Measurements from ENCODE around the gene TUT1.
"Not testable (repeated sequence)": the region's sequence is repeated elsewhere in the genome, so short reads cannot be mapped to it uniquely, and the experiment has no call there.

TUT1 gene

GRCh38 chr11:62579252-62579651 lies 12.1 kb downstream of the TUT1 start:
- H3K4me3 ChIP-seq (ENCODE audit: low read length), result no peak overlapping the region
- H3K9me3 ChIP-seq (ENCODE audit: low read length), result no peaks in the 10 kb centered on the region
- no peaks in the 10 kb centered on the region for H3K27me3 ChIP-seq (ENCODE audit: insufficient read depth, low read length)
- H3K4me1 ChIP-seq (ENCODE audit: insufficient read depth, low read length), result peaks cover 15% of the 10 kb centered on the region
- no peak overlapping the region for H2AFZ ChIP-seq (ENCODE audit: low read depth, low read length)
- H3K36me3 ChIP-seq (ENCODE audit: insufficient read depth, low read length), result peaks cover 52% of the 10 kb centered on the region

GRCh38 chr11:62578541-62578940 lies 12.8 kb downstream of the TUT1 start:
- Histone ChIP-seq H3K4me3 (ENCODE audit: low read length) (no peak overlapping the region), H3K9me3 (ENCODE audit: low read length) (no peaks in the 10 kb centered on the region), H3K36me3 (ENCODE audit: insufficient read depth, low read length) (peaks cover 46% of the 10 kb centered on the region), H3K27me3 (ENCODE audit: insufficient read depth, low read length) (no peaks in the 10 kb centered on the region), H3K4me1 (ENCODE audit: insufficient read depth, low read length) (peaks cover 17% of the 10 kb centered on the region), H2AFZ (ENCODE audit: low read depth, low read length) (no peak overlapping the region)

- peaks cover 40% of the 10 kb centered on the region for H3K36me3 ChIP-seq (ENCODE audit: insufficient read depth, low read length)
Observed at GRCh38 chr11:62577046-62577714, 14.1 kb downstream of the TUT1 start.

GRCh38 chr11:62575837-62576236 lies 15.5 kb downstream of the TUT1 start:
- H2AFZ ChIP-seq (ENCODE audit: low read depth, low read length), result no peak overlapping the region
- H3K9me3 ChIP-seq (ENCODE audit: low read length), result no peaks in the 10 kb centered on the region
- H3K27me3 ChIP-seq (ENCODE audit: insufficient read depth, low read length), result no peaks in the 10 kb centered on the region
- peaks cover 29% of the 10 kb centered on the region for H3K4me1 ChIP-seq (ENCODE audit: insufficient read depth, low read length)
- no peak overlapping the region for H3K4me3 ChIP-seq (ENCODE audit: low read length)
- peaks cover 45% of the 10 kb centered on the region for H3K36me3 ChIP-seq (ENCODE audit: insufficient read depth, low read length)

More at GRCh38 chr11:62577046-62577714, 14.1 kb downstream of the TUT1 start:
- no peaks in the 10 kb centered on the region for H3K27me3 ChIP-seq (ENCODE audit: insufficient read depth, low read length)
- H3K4me1 ChIP-seq (ENCODE audit: insufficient read depth, low read length), result peaks cover 24% of the 10 kb centered on the region
- no peak overlapping the region for H2AFZ ChIP-seq (ENCODE audit: low read depth, low read length)
- no peaks in the 10 kb centered on the region for H3K9me3 ChIP-seq (ENCODE audit: low read length)
- H3K4me3 ChIP-seq (ENCODE audit: low read length), result no peak overlapping the region

GRCh38 chr11:62575156-62575555 lies 16.2 kb downstream of the TUT1 start:
- no peaks in the 10 kb centered on the region for H3K27me3 ChIP-seq (ENCODE audit: insufficient read depth, low read length)
- no peaks in the 10 kb centered on the region for H3K9me3 ChIP-seq (ENCODE audit: low read length)
- peaks cover 29% of the 10 kb centered on the region for H3K4me1 ChIP-seq (ENCODE audit: insufficient read depth, low read length)
- H2AFZ ChIP-seq (ENCODE audit: low read depth, low read length), result no peak overlapping the region
- no peak overlapping the region for H3K4me3 ChIP-seq (ENCODE audit: low read length)
- H3K36me3 ChIP-seq (ENCODE audit: insufficient read depth, low read length), result peaks cover 51% of the 10 kb centered on the region

GRCh38 chr11:62574363-62575071 lies 16.8 kb downstream of the TUT1 start:
- Histone ChIP-seq H3K4me3 (ENCODE audit: low read length) (peak overlapping the region; percentile 89), H3K27me3 (ENCODE audit: insufficient read depth, low read length) (no peaks in the 10 kb centered on the region), H3K36me3 (ENCODE audit: insufficient read depth, low read length) (peaks cover 54% of the 10 kb centered on the region), H3K4me1 (ENCODE audit: insufficient read depth, low read length) (peaks cover 29% of the 10 kb centered on the region), H2AFZ (ENCODE audit: low read depth, low read length) (peak overlapping the region; percentile 13), H3K9me3 (ENCODE audit: low read length) (no peaks in the 10 kb centered on the region)

GRCh38 chr11:62573592-62574362 lies 17.5 kb downstream of the TUT1 start, which contains the start of gene EEF1G:
Gene EEF1G, minus strand, starts transcription at chr11:62573891. Its CDS starts 49 bp downstream, at chr11:62573842.
- Histone ChIP-seq H3K9me3 (ENCODE audit: low read length) (no peaks in the 10 kb centered on the region), H3K4me3 (ENCODE audit: low read length) (peak within 1 kb of the TSS; percentile 89), H3K36me3 (ENCODE audit: insufficient read depth, low read length) (peaks cover 52% of the 10 kb centered on the region), H2AFZ (ENCODE audit: low read depth, low read length) (peak within 1 kb of the TSS; percentile 15), H3K27me3 (ENCODE audit: insufficient read depth, low read length) (no peaks in the 10 kb centered on the region), H3K4me1 (ENCODE audit: insufficient read depth, low read length) (peaks cover 29% of the 10 kb centered on the region)

GRCh38 chr11:62573006-62573591 lies 18.2 kb downstream of the TUT1 start:
- Histone ChIP-seq H2AFZ (ENCODE audit: low read depth, low read length) (peak overlapping the region; percentile 15), H3K9me3 (ENCODE audit: low read length) (no peaks in the 10 kb centered on the region), H3K27me3 (ENCODE audit: insufficient read depth, low read length) (no peaks in the 10 kb centered on the region), H3K4me3 (ENCODE audit: low read length) (peak overlapping the region; percentile 89), H3K36me3 (ENCODE audit: insufficient read depth, low read length) (peaks cover 54% of the 10 kb centered on the region), H3K4me1 (ENCODE audit: insufficient read depth, low read length) (peaks cover 29% of the 10 kb centered on the region)

- Histone ChIP-seq H3K4me1 (ENCODE audit: insufficient read depth, low read length) (peaks cover 29% of the 10 kb centered on the region), H3K9me3 (ENCODE audit: low read length) (no peaks in the 10 kb centered on the region), H3K36me3 (ENCODE audit: insufficient read depth, low read length) (peaks cover 56% of the 10 kb centered on the region), H2AFZ (ENCODE audit: low read depth, low read length) (no peak overlapping the region), H3K4me3 (ENCODE audit: low read length) (peak overlapping the region; percentile 89), H3K27me3 (ENCODE audit: insufficient read depth, low read length) (no peaks in the 10 kb centered on the region)
Observed at GRCh38 chr11:62572431-62572830, 18.9 kb downstream of the TUT1 start.

GRCh38 chr11:62571493-62571892 lies 19.8 kb downstream of the TUT1 start:
- not testable (repeated sequence) for H3K4me3 ChIP-seq (ENCODE audit: low read length); H3K9me3 ChIP-seq (ENCODE audit: low read length); H3K27me3 ChIP-seq (ENCODE audit: insufficient read depth, low read length); H2AFZ ChIP-seq (ENCODE audit: low read depth, low read length)
- H3K36me3 ChIP-seq (ENCODE audit: insufficient read depth, low read length), result peaks cover 57% of the 10 kb centered on the region
- H3K4me1 ChIP-seq (ENCODE audit: insufficient read depth, low read length), result peaks cover 29% of the 10 kb centered on the region

- Histone ChIP-seq H3K4me1 (ENCODE audit: insufficient read depth, low read length) (peaks cover 29% of the 10 kb centered on the region), H3K36me3 (ENCODE audit: insufficient read depth, low read length) (peaks cover 57% of the 10 kb centered on the region)
- not testable (repeated sequence) for H3K27me3 ChIP-seq (ENCODE audit: insufficient read depth, low read length); H3K9me3 ChIP-seq (ENCODE audit: low read length); H2AFZ ChIP-seq (ENCODE audit: low read depth, low read length); H3K4me3 ChIP-seq (ENCODE audit: low read length)
Observed at GRCh38 chr11:62570903-62571302, 20.4 kb downstream of the TUT1 start.

GRCh38 chr11:62569611-62570010 lies 21.7 kb downstream of the TUT1 start:
- Histone ChIP-seq H3K9me3 (ENCODE audit: low read length) (no peaks in the 10 kb centered on the region), H3K36me3 (ENCODE audit: insufficient read depth, low read length) (peaks cover 63% of the 10 kb centered on the region), H3K4me3 (ENCODE audit: low read length) (no peak overlapping the region)

More at GRCh38 chr11:62569611-62570010, 21.7 kb downstream of the TUT1 start:
- Histone ChIP-seq H3K4me1 (ENCODE audit: insufficient read depth, low read length) (peaks cover 17% of the 10 kb centered on the region), H3K27me3 (ENCODE audit: insufficient read depth, low read length) (no peaks in the 10 kb centered on the region), H2AFZ (ENCODE audit: low read depth, low read length) (no peak overlapping the region)
